Motor neuron (in vitro differentiated cells): ENCODE results near the gene ENTREP1. TPM values are rescaled to one million over a fixed set of nuclear protein-coding genes. Genes with fewer than 3 reads are reported as not detected.
A peak's percentile ranks its signal among the peaks of the same experiment; 100 is the strongest.

Experiments
- ATAC-seq, 8 experiments: fragments of 200-7000 bp; cut with Tn5 transposase; replicated peaks in 6 of 8; 2 replicates each; pipeline ENCODE4 v1.8.0; 2021; ENCODE audit warnings: mild to moderate bottlenecking in 8 of 8, moderate library complexity in 8 of 8
- H3K27ac ChIP-seq, 2 donors: fragments of 250-450 bp; sonication (Bioruptor Pico); 2 replicates each; pipeline ENCODE4 v1.9.0; 2021; ENCODE audit warnings: antibody characterized with exemption in 2 of 2, mild to moderate bottlenecking in 2 of 2, moderate library complexity in 1 of 2
- H3K4me1 ChIP-seq, 2 donors: fragments of 250-450 bp; sonication (Bioruptor Pico); replicated peaks in 1 of 2; 2 replicates each; pipeline ENCODE4 v1.6.1; 2021; ENCODE audit warnings: antibody characterized with exemption in 2 of 2, mild to moderate bottlenecking in 2 of 2, moderate library complexity in 1 of 2
- H3K4me3 ChIP-seq, 5 donors: fragments of 250-450 bp; sonication (Bioruptor Pico); 2 replicates each; pipeline ENCODE4 v1.9.0; 2021; ENCODE audit warnings: antibody characterized with exemption in 5 of 5, mild to moderate bottlenecking in 5 of 5, moderate library complexity in 4 of 5
- WGBS, 10 experiments: fragments of 450-650 bp; shearing (Covaris generic); methylation state at CpG; one replicate each; pipeline ENCODE4 v1.0.0; 2022; 5-methylcytosine and 5-hydroxymethylcytosine counted together
- in situ Hi-C, 9 experiments: fragments of 400-800 bp; cut with MboI; loops; one replicate each; pipeline ENCODE4 v1.15.0; 2021; ENCODE audit warnings: low sequenced_read_pairs in 9 of 9, low pct_unique_long_range_greater_than_20kb in 2 of 9; ENCODE audit not compliant: unreplicated experiment in 9 of 9
- total RNA-seq, 8 experiments: library from RNA; unstranded; fragments of 300-600 nt; gene quantifications; 2 replicates each; pipeline versions ENCODE4 v1.2.3 to v1.2.4, GENCODE V29; 2022

ENTREP1 gene, protein sequence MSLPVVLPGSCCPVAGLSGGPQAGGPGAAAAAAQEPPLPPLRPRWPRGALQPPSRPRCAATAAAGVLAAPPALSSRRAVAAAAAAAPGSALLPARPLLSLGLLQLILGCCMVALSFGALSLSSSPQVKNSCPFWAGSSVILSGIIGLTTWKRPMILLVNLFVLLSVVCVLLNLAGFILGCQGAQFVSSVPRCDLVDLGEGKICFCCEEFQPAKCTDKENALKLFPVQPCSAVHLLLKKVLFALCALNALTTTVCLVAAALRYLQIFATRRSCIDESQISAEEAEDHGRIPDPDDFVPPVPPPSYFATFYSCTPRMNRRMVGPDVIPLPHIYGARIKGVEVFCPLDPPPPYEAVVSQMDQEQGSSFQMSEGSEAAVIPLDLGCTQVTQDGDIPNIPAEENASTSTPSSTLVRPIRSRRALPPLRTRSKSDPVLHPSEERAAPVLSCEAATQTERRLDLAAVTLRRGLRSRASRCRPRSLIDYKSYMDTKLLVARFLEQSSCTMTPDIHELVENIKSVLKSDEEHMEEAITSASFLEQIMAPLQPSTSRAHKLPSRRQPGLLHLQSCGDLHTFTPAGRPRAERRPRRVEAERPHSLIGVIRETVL
- total RNA-seq: 10 to 100 TPM in 1 of 8 experiments, 1 to 10 TPM in 1, under 1 TPM in 6; 0.22 to 10.6 (median 0.48) TPM

DNA sequence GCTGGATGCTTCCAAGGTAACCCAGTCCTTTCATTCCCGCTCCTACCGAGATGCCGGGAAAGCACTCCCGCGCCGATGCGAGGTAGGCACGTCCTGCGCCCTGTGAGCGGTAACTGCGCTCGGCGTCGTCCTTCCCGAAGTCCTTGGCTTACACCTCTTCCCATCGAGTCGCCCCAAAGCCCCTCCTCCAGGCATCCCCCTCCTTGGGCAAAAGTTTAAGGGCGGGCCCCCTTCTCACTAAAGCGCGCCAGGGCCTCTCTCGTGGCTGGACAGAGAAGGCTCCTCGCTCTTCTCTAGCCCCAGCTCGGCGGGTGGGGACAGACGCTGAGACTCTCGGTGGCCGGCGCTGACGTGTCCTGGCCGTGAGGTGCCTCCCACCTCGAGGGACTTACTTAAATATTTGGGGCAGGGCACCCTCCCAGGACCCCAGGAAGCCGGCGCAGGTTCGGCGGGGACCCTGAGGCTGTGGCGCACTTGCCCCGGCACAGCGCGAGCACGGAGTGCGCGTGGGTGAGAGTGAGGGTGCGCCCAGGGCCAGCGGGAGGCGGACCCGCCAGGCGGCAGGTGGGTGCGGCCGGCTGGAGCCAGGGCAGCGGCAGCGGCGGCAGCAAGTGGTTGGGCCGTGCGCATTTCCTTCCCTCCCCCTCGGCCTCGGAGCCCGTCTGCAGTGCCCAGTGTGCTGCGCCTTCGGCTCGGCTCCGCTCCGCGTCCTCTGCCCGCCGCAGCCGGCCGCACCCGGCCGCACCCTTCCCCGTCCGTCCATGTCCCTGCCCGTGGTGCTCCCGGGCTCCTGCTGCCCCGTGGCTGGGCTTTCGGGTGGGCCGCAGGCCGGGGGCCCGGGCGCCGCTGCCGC is at the start of gene ENTREP1:
Gene ENTREP1, plus strand, starts transcription at position 667 of the 853 bp plus-strand sequence. Its CDS starts 95 bp downstream, at position 762.
- peaks cover 0 to 2% of the 10 kb centered on the region in 2 donors for H3K4me1 ChIP-seq
- H3K4me3 ChIP-seq: peak within 1 kb of the TSS; percentile 49 to 75 (median 50)
- 0 to 6% (median 2%) methylated on average over 3 to 26 of the region's 81 CpGs; no CpG with 5 or more reads in 6 of the 10 experiments for WGBS, 10 experiments
- peak; percentile 87 to 97 (median 91) for ATAC-seq
- no peak within 1 kb of the TSS for H3K27ac ChIP-seq
- in situ Hi-C loops: no loop called here

DNA sequence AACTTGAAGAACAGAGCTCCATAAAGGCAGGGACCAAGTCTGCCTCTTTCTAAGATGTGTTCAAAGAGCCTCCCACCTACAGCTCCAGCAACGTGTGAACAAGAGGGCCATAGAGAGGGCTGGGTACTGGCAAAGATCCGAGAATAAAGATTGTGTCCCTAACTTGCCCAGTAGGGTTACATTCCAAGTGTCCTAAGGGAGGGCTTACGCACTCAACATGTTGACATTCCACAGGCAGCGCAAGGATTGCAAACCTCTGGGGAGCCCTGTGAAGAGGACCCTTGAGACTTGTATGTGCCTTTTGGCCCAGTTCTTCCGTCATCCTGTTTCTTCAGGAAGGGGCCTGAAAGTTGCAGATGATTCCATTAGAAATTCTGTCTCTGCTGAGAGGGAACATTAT is 48.2 kb upstream of the ENTREP1 start:
- no peak overlapping the region for H3K27ac ChIP-seq
- no peak overlapping the region for H3K4me3 ChIP-seq
- ATAC-seq: no peak
- H3K4me1 ChIP-seq: no peaks in the 10 kb centered on the region
- WGBS, 10 experiments: 30 to 100% (median 63%) methylated on average over 2 to 4 of the region's 5 CpGs; no CpG with 5 or more reads in 5 of the 10 experiments
- in situ Hi-C loops: no loop called here

DNA sequence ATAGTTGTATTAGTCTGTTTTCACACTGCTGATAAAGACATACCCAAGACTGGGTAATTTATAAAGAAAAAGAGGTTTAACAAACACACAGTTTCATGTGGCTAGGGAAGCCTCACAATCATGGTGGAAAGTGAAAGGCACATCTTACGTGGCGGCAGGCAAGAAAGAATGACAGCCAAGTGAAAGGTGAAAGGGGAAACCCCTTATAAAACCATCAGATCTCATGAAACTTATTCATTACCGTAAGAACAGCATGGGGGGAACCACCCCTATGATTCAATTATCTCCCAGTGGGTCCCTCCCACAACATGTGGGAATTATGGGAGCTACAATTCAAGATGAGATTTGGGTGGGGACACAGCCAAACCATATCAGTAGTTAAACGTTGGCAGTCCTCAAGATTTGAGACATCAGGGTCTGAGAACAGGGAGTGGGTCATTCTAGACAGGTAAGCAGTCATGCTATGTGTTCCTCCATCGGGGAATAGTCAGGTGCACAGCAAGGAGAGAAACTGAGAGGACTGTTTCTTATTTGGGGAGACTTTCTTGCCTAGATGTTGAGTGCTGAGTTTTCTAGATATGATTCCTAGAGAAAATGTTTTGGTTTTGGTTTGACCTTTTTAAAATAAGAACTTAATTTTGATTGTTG is 45.8 kb upstream of the ENTREP1 start:
- no peak overlapping the region for H3K4me3 ChIP-seq
- no peak for ATAC-seq
- no peaks in the 10 kb centered on the region for H3K4me1 ChIP-seq
- WGBS, 10 experiments: 17 to 90% (median 76%) methylated on average over 1 to 5 of the region's 5 CpGs; no CpG with 5 or more reads in 3 of the 10 experiments
- in situ Hi-C loops: no loop called here
- H3K27ac ChIP-seq: no peak overlapping the region

DNA sequence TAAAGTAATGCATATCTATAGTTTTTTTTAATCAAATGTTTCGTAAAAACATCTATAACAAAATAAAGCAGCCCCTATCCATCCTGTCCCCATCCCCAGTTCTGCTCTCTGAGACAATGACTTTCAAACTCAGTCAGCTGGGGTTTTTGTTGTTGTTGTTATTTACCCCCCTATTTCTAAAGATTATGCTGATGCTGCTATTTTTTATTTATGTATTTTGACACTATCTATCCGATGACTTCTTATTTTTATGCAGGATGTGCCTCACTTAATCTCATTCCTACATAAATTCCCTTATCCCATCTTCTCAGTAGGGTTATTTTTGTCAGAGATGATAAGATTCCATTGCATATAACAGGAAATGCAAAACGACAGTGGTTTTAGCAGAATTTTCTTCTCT is 45.3 kb upstream of the ENTREP1 start:
- no peak for ATAC-seq
- no peak overlapping the region for H3K4me3 ChIP-seq
- 0 to 100% (median 41%) methylated on average over 1 to 3 of the region's 3 CpGs for WGBS, 10 experiments
- in situ Hi-C loops: no loop called here
- H3K4me1 ChIP-seq: no peaks in the 10 kb centered on the region
- no peak overlapping the region for H3K27ac ChIP-seq

DNA sequence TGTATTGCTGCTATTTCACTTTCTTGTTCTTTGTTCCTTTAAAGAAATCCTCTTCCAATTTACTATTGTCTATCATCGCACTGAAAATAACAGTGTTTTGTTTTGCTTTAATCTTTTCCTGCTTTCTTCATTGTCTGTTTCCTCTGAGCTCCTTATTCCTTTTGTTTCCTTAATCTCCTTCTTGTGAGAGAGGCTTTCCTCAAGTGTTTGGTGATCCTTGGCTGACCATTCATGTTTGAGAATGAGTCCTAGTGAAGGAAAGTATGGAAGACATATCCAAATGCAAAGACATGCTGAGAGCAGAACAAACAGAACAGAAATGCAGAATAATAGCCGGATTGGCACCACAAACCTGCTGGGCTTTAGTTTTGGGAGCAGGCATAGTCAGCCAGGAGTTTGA is 42.0 kb upstream of the ENTREP1 start:
- ATAC-seq: no peak
- in situ Hi-C loops: no loop called here
- WGBS, 10 experiments: 17 to 72% (median 50%) methylated on average over 1 to 2 of the region's 2 CpGs
- Histone ChIP-seq H3K4me1 (no peaks in the 10 kb centered on the region), H3K4me3 (no peak overlapping the region), H3K27ac (no peak overlapping the region)

DNA sequence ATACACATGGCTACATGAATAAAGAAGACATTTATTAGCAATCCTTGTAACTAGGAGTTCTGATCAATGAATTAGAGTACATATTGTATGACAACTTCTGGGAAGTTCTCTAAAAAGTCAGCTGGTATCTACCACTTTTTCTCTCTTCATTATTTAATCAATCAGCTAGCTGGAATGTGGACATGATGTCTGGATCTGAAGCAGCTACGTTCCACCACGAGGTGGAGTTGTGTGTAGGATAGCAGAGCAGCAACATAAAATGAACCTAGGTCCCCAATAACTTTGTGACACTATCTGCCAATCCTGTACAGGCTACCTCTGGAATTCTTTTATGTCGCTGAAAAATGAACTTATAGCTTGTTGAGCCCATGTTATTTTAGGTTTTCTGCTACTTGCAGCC is 32.9 kb upstream of the ENTREP1 start:
- 17 to 92% (median 73%) methylated on average over 1 to 3 of the region's 3 CpGs; no CpG with 5 or more reads in 3 of the 10 experiments for WGBS, 10 experiments
- ATAC-seq: no peak
- in situ Hi-C loops: no loop called here

DNA sequence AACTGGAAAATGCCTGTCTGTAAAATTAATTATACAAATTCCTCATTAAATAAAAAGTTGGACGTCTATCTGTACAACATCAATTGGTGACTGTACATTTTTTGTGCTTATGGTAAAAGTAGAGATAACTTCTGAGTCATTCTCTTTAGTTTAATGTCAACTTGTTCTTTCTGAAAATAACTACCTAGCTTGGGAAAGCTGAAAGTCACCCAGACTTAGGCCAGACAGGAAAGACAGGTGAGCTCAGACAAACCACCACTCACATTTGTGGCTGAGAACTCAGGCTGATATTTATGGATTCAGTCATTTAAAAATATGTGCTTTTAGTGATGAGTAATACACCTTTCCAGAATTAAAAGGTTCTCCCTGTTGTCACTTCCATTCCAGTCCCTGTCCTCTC is 31.9 kb upstream of the ENTREP1 start:
- H3K4me1 ChIP-seq: no peaks in the 10 kb centered on the region
- in situ Hi-C loops: no loop called here
- no peak overlapping the region for H3K4me3 ChIP-seq
- 0 to 82% (median 44%) methylated on average over 1 of the region's 1 CpG; no CpG with 5 or more reads in 1 of the 10 experiments for WGBS, 10 experiments
- ATAC-seq: no peak
- H3K27ac ChIP-seq: no peak overlapping the region

More for the DNA sequence above, 32.9 kb upstream of the ENTREP1 start:
- Histone ChIP-seq H3K4me1 (no peaks in the 10 kb centered on the region), H3K27ac (no peak overlapping the region), H3K4me3 (no peak overlapping the region)

DNA sequence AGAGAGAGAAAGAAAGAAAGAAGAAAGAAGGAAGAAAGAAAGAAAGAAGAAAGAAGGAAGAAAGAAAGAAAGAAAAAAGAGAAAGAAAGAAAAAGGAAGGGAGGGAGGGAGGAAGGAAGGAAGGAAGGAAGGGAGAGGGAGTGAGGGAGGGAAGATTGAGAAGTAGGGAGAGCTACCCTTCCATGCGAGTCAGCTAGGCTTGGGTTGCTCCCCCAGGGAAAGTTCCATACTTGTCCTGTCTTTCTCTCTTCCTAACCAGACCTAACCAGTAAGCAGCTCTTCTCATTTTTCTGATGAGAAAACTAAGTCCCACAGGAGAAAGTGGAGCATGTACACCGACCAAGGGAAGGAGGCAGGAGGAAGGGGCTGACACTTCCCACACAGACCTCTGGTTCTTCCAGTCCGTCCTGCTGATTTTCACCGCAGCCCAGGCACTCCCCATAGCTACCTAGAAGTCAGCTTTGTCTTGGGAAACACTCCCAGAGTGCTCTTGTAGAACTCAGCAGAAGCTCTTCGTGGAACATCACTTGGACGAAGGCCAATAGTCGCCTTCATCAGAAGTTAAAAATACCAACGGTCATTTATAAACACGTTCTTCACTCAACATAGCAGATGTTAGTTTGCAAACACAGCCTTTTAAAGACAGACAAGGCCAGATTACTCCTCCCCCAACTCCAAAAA is 29.0 kb upstream of the ENTREP1 start:
- 0 to 94% (median 80%) methylated on average over 1 to 7 of the region's 9 CpGs; no CpG with 5 or more reads in 1 of the 10 experiments for WGBS, 10 experiments
- in situ Hi-C loops: no loop called here
- no peak overlapping the region for H3K4me3 ChIP-seq
- H3K27ac ChIP-seq: no peak overlapping the region
- peak in 2 of 8 experiments; percentile 25 to 34 for ATAC-seq
- H3K4me1 ChIP-seq: no peaks in the 10 kb centered on the region

DNA sequence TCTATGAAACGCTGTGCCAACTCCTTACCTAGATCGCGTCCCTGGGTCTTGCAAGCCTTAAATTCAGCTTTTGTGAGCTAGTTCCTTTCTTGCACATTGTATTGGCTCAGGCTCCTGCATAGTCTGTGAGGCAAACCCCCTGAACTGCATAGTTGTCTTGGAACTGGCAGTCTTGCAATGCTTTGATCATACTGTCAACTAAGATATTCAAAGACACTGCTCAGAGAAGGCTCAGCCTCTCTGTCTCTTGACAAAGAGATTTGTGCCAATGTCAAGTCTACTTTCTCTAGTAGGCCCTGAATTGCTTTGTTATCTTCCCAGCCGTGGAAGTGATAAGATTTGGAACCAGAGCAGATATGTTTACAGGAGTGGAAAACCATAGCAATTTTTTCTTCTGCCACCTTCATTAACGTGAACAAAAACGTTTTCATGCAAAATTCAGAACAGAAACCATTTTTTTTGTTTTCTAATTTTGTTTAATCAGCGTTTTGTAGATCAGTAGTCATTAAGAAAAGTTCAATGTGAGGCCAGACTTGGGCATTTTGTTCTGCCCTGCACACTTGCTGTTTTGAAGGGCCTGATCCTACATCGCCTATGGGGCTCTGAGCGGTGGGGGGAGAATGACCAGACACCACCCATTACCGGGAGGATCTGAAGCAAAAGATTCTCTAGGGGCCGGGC is 27.6 kb upstream of the ENTREP1 start:
- WGBS, 10 experiments: 16 to 92% (median 68%) methylated on average over 2 to 9 of the region's 11 CpGs
- no peak overlapping the region for H3K27ac ChIP-seq
- ATAC-seq: peak in 1 of 8 experiments; percentile 62
- in situ Hi-C loops: no loop called here
- H3K4me3 ChIP-seq: no peak overlapping the region
- H3K4me1 ChIP-seq: no peaks in the 10 kb centered on the region

DNA sequence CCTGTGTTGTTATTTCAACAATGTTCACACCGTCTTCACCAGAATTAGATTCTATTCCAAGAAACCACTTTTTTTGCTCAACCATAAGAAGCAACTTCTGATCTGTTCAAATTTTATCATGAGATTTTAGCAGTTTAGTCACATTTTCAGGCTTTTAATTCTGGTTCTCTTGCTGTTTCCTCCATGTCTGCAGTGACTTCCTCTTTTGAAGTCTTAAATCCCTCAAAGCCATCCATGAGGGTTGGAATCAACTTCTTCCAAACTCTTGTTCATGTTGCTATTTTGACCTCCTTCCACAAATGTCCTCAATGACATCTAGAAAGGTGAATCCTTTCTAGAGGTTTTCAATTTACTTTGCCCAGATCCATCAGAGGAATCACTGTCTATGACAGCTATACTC is 25.7 kb upstream of the ENTREP1 start:
- ATAC-seq: no peak
- in situ Hi-C loops: no loop called here
- Histone ChIP-seq H3K4me3 (no peak overlapping the region), H3K27ac (no peak overlapping the region), H3K4me1 (no peaks in the 10 kb centered on the region)
- 0 to 100% (median 86%) methylated on average over 1 of the region's 1 CpG; no CpG with 5 or more reads in 1 of the 10 experiments for WGBS, 10 experiments

DNA sequence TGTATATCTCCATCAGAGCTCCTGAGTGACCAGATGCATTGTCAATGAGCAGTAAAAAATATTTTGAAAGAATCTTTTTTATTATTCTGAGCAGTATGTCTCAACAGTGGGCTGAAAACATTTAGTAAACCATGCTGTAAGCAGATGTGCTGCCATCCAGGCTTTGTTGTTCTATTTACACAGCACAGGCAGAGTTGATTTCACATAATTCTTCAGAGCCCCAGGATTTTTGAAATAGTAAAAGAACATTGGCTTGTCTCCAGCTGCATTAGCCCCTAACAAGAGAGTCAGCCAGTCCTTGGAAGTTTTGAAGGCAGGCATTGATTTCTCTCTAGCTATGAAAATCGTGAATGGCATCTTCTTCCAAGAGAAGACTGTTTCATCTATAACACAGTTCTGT is 25.2 kb upstream of the ENTREP1 start:
- 0 to 71% (median 22%) methylated on average over 1 of the region's 1 CpG; no CpG with 5 or more reads in 5 of the 10 experiments for WGBS, 10 experiments
- in situ Hi-C loops: no loop called here

DNA sequence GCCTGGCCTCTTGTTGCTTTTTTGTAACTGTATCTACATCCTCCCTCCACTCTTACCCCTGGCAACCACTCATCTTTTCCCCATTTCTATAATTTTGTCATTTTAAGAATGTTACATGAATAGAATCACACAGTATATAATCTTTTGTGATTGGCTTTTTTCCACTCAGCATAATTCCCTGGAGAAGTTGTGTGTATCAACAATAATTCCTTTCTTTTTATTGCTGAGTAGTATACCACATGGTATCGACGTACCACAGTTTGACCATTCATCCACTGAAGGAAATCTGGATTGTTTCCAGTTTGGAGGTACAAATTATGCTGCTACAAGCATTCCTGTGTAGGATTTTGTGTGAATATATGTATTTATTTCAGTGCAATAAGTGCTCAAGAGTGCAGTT is 21.7 kb upstream of the ENTREP1 start:
- ATAC-seq: no peak
- Histone ChIP-seq H3K27ac (no peak overlapping the region), H3K4me1 (no peaks in the 10 kb centered on the region), H3K4me3 (no peak overlapping the region)
- 42 to 100% (median 93%) methylated on average over 2 of the region's 2 CpGs; no CpG with 5 or more reads in 3 of the 10 experiments for WGBS, 10 experiments
- in situ Hi-C loops: no loop called here

More for the DNA sequence above, 25.2 kb upstream of the ENTREP1 start:
- peak in 1 of 8 experiments; percentile 61 for ATAC-seq
- H3K27ac ChIP-seq: no peak overlapping the region
- H3K4me3 ChIP-seq: no peak overlapping the region
- H3K4me1 ChIP-seq: no peaks in the 10 kb centered on the region
